ENCODE measurements around the gene HCN2.

Gene HCN2

DNA sequence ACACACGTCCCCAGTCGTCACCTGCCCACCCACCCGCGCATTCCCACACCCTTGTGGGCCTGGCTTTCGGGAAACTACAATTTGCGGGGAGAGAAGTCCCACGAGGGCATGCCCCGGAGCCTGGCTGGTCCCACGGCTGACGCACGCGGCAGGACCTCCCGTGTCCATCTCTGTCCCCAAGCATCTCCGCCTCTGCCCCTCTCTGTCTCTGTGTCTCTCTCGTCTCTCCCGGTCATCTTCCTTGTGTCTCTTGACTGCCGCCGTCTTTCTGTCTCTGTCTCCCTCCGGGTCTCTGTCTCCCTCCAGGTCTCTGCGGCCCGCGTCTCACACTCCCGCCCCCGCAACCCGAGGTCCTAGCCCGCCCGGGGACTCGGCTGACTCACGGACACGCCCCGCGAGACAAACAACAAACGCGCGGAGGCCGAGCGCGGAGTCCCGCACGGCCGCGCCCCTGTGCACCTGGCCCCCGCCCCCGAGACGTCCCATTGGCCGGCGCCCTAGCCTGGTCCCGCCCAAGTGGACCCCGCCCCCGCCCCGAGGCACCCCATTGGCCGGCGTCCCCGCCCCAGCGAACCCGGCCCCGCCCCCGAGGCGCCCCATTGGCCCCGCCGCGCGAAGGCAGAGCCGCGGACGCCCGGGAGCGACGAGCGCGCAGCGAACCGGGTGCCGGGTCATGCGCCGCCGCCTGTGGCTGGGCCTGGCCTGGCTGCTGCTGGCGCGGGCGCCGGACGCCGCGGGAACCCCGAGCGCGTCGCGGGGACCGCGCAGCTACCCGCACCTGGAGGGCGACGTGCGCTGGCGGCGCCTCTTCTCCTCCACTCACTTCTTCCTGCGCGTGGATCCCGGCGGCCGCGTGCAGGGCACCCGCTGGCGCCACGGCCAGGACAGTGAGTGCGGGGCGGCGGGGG lies 49.8 kb downstream of the HCN2 start, which contains the start of gene FGF22:
FGF22 (plus strand) TSS at position 627 of the 908 bp plus-strand sequence; CDS start at position 674, 47 bp downstream.
- DNase-seq (ENCODE audit: low read depth in 2 of 2), result peak; percentile 93 to 95

DNA sequence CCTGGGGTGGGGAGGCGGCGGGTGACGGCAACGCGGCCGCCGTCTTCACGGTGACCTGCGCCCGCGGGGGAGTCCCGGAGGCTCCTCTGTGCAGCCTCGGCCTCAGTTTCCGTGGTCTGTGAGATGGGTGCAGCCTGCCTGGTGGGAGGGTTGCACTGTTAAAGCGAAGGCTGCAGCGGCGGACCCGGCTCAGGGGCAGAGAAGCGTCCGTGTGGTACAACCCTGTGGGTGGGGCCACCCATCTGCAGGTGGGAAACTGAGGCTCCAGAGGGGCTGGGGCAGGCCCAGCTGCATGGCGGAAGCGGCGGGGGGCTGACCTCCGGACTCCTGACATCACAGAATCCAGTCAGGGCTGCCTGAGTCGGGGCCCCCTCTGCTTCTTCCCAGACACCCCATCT lies 50.5 kb downstream of the HCN2 start:
- DNase-seq (ENCODE audit: low read depth in 2 of 2), result no peak

DNA sequence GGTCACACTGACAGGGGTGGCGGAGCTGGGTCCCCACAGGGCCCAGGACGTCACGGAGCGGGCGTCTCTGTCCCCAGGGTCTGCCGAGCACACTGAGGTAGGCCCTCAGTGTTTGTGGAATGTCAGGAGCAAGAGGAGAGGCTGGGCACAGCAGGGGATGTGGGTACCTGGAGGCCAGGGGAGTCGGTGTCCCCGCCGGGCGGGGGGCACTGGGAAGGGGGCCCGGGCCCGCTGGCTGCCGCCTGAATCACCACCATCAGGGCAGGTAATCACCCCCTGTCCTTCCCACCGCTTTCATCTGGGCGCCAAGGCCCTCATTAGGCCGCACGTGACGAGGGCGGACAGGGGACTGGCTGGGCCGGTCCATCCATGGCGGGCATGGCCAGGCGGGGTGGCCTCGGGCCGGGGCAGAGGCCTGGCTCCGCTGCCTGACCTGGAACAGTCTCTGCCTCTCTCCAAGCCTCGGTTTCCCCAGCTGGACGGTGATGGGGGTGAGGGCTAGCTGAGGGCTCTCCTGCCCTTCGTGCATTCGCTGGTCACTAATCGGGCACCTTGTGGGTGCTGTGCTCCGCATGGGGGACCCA lies 51.0 kb downstream of the HCN2 start:
- no peak for DNase-seq (ENCODE audit: low read depth in 2 of 2)

DNA sequence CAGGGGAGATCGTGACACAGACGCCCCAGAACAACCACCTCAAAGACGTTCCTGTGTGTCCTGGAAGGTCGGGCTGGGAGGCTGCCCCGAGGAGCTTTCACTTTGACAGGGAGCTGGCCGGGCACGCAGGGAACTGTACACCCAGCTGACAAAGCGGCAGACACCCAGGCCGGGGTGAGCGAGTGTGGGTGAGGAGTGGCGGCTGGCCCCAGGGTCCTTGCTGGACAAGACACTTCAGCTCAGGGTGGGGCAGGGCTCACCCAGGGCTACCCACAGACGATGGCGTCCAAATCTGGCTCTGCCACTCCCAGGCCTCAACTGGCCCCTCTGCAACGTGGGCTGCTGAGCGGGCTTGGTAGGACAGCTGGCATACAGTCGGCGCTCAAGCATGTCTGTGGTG lies 52.0 kb downstream of the HCN2 start:
- no peak for DNase-seq (ENCODE audit: low read depth in 2 of 2)

DNA sequence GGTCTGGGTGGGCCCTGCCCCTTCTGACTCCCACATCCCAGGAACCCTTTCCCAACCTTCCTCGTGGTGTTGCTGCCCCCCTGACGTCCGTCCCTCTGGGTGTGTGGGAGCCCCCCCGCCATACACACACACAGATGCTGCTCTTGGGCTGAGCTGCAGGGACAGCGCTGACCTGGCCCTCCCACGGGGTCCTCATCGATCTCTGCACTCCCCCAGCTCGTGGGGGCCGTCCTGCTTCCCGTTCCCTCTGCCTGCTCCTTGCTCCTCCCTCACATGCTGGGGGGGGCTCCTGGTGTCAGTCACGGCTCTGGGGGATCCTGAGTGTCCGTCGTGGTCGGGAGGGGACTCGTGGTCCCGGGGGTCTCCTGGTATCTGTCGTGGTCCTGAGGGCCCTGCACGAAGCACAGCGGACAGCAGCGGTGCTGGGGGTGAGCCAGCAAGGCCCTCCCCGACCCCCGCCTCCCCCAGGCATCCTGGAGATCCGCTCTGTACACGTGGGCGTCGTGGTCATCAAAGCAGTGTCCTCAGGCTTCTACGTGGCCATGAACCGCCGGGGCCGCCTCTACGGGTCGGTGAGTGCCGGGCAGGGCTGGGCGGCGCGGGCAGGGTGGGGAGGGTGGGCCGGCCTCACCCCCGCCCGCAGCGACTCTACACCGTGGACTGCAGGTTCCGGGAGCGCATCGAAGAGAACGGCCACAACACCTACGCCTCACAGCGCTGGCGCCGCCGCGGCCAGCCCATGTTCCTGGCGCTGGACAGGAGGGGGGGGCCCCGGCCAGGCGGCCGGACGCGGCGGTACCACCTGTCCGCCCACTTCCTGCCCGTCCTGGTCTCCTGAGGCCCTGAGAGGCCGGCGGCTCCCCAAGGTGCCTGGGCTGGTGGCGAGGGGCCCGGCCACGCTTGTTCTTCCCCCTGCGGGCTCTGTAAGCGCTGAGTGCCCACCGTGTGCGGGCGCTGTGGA lies 53.4 kb downstream of the HCN2 start:
- DNase-seq (ENCODE audit: low read depth in 2 of 2), result no peak

DNA sequence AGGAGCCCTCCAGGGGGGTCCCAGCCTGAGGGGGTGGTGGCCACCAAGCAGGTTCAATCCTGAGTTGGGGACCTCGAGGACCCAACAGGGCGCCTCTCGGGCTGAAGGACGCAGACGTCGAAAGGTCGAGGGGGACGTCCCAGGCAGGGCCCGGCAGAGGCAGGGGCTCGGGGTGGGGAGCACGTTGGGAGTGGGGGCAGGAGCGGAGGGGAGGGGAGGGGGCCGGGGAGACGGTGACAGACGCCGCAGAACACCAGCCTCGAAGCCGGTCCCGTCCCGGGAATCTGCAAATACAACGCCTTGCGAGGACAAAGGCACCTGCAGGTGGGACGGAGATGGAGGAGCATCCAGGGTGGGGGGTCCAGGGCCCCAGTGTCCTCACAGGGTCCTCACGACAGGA lies 54.1 kb downstream of the HCN2 start:
- no peak for DNase-seq (ENCODE audit: low read depth in 2 of 2)

DNA sequence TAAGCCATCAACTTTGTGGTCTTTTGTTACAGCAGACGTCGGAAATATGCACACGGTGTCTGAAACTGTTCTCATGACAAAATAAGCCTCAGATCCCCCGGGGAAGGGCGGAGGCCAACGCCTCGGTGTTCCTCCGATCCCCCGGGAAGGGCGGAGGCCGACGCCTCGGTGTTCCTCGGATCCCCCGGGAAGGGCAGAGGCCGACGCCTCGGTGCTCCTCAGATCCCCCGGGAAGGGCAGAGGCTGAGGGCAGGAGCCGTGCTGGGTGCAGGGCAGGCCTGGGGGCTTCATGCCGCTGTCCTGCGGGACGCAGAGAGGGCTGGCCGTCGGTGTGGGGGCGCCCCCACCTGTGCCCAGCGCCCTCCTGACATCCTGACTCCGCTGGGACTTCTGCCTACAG lies 54.7 kb downstream of the HCN2 start:
- DNase-seq (ENCODE audit: low read depth in 2 of 2), result no peak

DNA sequence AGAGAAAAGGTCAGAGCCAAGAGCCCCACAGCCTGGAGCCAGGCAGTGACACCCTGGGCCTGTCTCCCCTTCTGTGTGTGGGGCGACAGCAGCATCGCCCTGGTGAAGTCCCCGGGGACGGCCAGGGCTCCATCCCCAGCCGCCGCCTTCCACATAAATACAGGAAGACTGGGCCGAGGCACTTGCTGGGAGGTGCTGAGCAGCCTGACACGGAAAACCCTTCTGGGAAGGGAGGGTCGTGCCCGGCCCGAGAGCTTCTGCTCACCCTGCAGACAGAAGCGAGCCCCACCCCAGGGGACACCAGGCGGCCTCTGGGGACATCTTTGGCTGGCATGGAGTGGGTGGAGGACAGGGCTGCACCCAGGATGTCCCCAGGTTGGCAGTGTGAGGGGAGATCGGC lies 55.1 kb downstream of the HCN2 start:
- DNase-seq (ENCODE audit: low read depth in 2 of 2), result no peak

DNA sequence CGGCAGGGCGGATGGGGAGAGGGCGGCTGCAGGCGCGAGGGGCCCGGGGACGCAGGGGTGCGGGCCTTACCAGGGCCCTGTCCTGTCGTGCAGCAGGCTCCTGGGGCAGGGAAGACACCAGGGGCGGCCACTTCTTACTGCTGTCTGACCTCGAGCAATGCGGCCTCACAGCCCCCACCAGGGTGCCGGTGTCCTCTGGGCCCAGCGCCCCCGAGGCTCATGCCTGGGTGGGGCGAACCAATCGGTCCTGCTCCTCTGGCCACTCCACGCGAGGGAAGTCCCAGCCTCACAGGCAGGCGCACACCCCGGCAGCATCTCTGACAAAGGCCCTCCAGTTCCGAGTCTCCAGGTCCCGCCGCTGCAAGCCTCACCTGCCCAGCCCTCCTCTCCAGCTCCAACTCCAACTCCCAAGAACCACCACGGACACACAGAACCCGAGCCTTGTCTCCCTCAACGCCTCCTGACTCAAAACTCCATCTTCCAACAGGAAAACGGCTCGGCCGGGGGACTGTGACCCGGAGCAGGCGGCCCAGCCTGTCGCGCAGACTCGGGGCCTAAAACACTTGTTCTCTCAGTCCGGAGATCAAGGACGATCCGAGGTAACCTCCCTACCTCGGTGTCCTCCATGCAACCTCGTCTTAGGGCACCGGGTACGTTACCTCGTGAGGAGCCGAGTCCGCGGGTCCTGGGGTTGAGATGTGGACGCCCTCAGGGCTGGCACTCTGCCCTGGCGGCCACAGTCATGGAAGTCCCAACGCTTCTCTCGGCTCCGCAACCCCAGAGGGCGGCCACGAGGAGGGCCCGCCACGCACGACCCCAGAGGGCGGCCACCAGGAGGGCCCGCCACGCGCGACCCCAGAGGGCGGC lies 56.5 kb downstream of the HCN2 start:
- no peak for DNase-seq (ENCODE audit: low read depth in 2 of 2)

DNA sequence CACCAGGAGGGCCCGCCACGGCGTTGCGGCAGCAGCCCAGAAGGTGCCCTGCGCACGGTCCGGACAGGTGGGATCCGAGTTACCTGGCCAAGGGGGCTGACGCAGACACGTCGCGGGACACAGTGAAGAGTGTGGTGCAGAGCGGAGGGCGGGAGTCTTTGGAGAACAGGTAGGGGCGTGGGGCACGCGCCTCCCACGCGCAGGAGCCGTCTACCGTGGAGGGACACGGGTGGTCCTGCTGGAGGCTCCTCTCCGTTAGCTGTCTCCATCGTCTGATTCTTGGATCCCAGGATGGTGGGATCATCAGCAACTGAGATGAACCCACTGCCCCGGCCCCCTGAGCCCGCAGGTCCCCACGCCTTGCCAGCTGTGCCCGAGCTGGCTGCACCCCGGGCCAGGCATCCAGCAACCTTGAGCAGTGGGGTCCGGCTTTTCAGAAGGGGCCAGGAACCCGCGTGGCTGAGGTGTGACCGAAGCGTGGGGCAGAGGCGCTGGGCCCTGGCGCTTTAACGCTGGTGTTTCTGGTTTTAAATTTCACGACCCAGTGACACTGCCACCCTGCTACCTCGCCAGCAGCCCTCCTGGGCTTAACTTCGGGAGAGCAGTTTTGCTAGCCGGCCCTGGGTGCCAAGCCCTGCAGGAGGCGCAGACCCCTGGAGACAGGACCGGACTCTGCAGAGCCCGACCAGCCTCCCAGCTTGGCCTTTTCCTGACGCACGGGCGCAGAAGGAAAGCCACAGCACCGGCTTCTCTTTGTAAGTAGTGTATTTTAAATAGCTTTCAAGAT lies 57.3 kb downstream of the HCN2 start:
- DNase-seq (ENCODE audit: low read depth in 2 of 2), result no peak

DNA sequence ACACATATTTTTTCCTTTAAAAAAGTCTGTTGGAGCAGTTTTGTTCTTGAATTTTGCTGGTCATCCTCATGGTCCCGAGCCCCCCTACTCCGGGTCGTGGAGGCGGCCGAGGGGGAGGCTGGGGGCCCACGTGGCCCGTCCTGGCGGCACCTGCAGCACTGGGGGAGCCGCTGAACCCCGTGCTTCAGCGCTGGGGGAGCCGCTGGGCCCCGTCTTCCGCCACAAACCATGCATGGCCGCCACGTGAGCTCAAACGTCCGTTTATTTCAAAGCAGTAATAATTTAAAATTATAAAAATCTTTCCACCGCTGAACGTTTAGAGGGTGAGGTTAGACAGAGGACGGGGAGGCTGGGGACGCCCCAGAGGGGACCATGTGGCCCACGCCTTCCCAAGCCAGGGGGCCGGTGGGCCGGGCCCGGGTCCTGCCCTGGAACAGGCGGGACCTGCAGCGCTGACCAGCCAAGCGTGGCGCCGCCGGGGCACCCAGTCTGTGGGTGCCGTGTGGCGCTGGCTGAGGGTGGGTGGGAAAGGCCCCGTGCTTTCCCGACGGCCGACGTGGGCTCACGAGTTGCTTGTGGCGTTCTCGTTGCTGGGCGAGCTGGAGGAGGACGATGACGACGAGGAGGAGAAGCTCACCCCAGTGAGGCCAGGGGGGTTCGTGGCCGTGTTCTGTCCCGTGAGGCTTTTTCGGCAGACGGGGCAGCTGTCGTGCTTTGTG lies 58.0 kb downstream of the HCN2 start:
- DNase-seq (ENCODE audit: low read depth in 2 of 2), result no peak

DNA sequence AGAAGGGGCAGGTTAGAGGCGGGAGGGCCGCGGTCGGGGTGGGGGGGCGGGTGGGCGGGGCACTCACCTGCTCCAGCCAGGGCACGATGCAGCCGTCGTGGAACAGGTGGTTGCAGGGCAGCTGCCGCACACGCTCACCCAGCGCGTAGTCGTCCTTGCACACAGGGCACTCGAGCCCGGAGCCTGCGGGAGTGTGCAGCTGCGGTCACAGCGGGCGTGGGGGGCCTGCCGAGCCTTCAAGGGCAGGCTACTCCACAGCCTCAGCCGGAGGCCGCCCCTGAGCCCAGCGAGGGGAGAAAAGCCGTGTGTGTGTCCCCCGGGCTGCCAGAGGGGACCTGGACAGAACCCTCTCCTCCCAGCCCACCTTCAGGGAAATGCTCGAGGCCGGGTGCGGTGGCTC lies 58.6 kb downstream of the HCN2 start:
- no peak for DNase-seq (ENCODE audit: low read depth in 2 of 2)

DNA sequence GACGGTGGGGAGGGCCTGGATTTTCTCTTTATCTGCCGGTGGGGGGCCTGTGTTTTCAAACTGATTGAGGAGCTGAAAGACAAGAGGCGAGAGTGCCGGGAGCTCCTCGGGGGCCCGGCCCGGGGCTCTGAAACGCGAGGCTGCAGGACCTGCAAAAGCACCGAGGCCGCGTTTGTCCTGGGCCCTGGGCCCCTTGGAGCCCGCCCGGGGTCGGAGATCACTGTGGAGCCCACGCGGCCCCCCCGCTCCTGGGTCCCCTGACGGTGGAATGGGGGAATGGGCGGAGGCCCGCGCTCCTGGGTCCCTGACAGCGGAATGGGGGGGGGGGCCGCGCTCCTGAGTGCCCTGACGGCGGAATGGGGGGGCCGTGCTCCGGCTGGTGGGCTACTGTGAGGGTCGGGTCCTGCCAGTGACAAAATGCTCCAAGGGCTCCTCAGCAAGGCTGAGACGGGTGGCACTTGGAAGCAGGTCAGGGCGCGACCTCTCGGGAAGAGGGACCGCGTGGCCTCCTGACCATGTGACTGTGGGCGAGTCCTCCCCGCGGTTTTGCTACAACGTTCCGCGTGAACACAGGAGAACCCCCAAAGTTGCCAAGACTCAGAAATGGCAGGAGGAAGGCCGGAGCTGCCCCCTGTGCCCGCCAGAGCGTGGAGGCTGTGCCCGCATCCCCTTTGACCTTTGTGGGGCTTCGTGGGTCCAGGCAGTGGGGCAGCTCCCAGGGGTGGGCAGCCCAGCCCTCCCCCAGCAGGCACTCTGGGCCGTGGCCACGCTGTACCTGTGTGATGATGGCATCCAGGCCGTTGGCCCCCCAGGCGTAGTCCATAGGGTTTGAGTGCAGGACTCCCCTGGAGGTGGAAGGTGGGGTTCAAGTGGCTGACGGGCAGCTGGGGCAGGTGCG lies 59.5 kb downstream of the HCN2 start:
- DNase-seq (ENCODE audit: low read depth in 2 of 2), result no peak

DNA sequence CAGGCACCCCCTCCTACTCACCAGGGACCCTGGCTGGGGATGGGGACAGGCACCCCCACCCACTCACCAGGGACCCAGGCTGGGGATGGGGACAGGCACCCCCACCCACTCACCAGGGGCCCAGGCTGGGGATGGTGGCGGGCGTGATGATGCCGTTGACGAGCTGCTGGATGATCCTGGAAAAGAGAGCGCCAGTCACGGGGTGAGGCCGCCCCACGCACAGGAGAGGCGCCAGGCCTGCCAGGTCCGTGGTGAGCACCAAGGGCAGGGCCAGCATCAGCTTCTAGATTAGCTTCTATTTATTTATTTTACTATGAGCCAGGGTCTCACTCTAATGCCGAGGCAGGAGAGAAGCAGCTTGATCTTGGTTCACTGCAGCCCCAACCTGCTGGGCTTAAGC lies 60.4 kb downstream of the HCN2 start:
- DNase-seq (ENCODE audit: low read depth in 2 of 2), result no peak

DNA sequence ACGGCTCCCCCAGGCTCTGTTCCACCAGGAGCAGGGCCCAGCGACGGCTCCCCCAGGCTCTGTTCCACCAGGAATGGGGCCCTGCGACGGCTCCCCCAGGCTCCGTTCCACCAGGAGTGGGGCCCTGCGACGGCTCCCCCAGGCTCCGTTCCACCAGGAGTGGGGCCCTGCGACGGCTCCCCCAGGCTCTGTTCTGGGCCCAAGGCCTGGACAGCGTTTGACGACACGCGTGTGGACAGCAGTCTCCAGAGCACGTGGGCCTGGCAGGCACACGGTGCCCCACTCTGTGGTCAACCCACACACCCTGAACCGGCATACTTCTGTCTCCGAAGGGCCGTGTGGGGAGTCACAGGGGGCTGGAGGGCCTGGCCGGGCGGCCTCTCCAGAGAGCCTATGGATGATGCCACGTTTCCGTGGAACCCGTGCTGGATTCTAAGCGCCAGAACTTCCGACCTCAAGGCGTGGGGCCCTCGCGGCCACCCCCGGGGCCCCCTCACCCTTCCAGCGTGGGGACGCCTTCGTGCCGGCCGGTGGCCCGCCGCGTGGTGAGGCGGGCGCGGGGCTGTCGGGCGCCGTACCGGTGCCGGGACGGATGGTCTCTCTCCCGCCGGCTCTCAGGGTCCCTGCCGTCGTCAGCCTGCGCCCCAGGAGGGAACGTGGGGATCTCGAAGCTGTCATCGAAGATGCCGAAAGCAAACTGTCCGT lies 61.6 kb downstream of the HCN2 start:
- DNase-seq (ENCODE audit: low read depth in 2 of 2), result no peak

DNA sequence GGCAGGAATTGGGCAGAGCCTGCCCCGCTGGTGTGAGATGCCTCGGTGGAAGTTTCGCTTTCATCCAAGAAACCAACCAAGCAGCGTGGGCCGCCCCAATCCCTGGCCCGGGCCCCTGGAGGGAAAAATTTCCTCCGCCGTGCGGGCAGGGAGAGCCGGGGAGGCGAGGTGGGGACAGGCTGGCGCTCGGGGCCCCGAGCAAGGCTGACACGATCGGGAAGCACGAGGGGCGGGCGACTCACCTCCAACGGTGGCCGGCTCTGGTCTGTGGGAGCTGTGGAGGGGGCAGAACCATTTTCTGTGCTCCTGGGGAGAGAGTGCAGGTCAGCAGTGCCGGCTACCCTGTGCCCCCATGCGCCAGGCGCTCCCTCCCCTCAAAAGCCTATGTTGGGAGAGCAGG lies 62.3 kb downstream of the HCN2 start:
- no peak for DNase-seq (ENCODE audit: low read depth in 2 of 2)

DNA sequence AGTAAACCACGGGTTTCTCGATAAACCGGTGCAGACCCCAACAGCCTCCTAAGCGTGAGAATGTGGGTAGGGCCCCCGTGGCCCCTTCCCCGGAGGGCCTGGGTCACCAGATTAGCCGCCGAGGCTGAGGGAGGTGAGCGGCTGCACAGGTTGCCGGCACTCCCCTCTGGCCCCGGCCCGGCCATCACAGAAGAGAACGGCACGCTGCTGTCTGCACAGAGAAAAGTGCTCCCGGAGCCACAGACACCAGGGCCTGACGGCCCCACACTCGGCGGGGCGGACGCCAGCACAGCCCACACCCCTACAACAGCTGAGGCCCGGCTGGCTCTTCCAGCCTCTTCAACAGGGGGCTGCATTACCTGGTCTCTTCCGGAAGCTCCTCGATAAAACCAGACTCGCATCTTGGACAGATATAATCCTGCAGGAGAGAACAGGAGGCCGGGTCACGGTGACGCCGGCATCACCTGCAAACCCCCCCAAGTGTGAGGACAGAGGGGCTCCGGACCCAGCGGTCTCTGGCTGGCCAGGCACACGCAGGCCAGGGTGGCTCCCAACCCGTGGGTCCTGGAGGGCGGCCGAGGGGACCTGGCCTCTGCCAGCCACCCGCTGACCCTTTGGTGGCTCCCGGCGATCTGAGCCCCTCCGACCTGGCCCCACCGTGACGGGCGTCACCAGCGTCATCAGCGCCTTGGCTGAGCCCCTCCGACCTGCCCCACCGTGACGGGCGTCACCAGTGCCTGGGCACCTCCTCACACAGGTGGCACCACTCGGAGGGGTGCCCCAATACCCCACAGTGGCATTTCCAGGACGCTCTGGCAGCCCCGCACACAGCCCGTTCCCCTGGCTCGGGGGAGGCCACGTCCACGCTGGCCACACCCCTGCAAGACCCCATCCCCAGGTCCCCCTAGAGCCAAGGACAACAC lies 63.0 kb downstream of the HCN2 start:
- DNase-seq (ENCODE audit: low read depth in 2 of 2), result no peak

All from activated CD4-positive, alpha-beta T cell treated with anti-CD3 and anti-CD28 coated beads for 24 hours (primary cell).